ENCODE data around the gene GRK3.
A peak's percentile ranks its signal among the peaks of the same experiment; 100 is the strongest.
"Not testable (repeated sequence)": the region's sequence is repeated elsewhere in the genome, so short reads cannot be mapped to it uniquely, and the experiment has no call there.

The GRK3 gene

DNA sequence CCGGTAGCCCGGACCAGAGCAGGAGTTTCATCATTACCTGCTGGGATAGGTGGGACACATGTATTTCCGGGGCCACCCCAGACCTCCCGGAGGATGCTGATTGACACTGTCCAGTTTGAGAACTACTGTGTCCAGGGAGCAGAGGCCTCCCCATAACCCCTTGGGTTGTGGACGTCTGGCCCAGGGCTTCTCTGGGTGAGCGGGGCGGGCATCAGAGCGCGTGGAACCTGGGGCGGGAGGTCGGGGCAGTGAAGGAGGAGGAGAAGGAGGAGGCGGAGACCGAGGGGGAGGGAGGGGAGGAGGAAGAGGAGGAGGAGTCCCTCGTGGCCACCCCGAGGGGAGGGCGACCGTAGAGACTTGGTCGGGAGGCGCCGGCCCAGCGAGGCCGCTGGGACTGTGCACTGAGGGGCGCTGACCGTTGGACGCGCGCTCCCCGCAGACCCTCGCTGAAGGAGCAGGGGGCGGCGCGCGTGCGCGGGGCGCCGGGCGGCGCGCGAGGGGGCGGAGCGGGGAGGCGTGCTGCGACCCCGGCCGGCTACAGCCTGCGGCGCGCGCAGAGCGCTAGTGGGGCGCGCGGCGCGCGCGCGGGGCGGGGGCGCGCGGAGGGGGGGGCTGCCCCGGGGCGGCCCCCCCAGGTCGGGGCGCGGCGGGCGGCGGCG is at the start of gene GRK3:
Gene GRK3, plus strand, starts transcription at position 356 of the 659 bp plus-strand sequence. CDS start 366 bp downstream, outside the sequence.
- DNase-seq = peak; percentile 41

DNA sequence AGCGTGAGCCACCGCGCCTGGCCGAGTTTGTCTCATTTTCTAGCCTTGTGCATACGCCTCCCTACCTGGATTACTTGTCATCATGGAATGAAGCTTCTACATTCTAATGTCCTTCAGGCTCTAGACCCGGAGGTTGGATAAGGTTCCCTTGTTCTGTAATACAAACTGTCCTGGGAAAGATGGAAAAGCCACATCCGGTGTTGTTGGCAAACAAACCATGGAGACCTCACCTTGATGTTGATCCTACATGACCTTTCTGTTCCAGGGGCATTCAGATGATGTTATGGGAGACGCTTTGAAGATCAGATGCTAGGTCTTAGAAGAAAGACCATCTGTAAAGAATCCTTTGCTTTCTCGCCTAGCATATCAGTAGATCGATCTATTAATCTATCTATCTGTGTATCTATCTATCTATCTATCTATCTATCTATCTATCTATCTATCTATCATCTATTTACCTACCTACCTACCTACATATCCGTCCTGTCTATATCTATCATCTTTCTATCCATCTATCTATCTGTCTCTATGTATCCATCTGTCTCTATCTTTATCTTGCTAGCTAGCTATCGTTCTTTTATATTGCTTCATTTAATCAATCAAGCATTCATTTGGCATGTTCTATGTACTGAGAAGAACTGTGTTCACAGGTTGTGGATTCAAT is 46.3 kb upstream of the GRK3 start:
- DNase-seq = no peak

DNA sequence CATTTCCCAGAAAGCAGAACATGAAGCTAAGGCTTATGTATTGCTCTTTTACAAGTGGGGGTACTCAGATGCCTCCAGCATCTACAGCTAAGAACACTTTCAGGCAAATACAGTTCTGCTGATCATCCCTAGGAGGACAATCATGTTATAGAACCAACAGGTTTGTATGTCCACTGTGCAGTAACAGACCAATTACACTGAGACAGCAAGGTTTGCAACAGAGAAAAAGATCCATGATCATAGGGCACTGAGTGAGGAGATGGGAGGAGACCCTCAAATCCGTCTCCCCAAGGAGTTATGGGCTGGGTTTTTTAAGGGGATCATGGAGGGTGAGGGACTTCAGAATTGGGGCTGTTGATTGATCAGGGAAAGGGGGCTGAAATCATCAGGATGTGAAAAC is 39.1 kb upstream of the GRK3 start:
- DNase-seq = no peak

DNA sequence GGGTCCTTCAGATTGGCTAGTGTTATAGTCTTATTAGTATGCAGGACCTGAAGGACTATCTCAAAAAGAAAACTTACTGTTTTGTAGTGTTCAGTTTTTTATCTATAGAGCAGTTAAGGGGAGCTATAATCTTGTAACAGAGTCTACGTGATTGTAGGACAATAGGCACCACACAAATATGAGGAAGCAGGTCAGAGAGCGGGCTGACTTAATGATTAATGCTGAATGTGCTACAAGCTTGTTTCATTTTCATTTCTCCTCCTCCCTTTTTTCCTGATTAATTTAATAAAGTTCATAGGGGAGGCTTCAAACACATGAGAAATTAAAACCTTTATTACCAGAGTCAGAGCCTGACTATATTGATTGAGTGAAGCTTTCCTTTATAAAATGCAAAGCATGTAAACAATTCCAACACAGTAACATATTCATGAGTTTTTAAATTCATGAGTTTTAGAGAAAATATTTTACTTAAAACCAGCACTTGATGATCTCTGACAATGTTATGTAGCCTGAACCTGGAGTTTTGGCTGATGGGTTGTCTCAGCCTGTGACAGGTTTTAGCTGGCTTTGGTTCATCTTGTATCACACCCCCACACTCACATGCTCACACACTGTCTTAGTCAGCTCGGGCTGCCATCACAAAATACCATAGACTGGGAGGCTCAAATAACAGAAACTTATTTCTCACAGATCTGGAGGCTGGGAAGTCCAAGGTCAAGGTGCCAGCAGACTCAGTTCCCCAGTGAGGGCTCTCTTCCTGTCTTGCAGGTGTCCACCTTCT is 38.5 kb upstream of the GRK3 start:
- DNase-seq = not testable (repeated sequence)

DNA sequence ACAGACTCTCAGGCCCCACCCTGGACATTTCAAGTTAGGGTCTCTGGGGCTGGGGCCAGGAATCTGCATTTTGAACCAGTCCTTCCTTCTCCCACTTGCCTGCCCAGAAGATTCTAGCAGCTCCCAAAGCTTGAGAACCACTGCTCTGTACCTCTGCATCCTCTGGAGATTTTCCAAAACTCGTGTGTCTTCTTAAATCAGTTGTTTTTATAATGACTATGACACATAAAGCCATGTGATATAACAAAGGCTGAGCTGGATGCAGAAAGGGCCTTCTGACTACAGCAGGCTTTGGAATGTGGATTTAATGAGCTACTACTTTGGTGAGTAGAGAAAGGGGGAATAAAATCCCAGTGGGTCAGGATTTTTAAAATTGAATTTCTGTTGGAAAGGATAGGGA is 37.5 kb upstream of the GRK3 start:
- DNase-seq = peak; percentile 25

DNA sequence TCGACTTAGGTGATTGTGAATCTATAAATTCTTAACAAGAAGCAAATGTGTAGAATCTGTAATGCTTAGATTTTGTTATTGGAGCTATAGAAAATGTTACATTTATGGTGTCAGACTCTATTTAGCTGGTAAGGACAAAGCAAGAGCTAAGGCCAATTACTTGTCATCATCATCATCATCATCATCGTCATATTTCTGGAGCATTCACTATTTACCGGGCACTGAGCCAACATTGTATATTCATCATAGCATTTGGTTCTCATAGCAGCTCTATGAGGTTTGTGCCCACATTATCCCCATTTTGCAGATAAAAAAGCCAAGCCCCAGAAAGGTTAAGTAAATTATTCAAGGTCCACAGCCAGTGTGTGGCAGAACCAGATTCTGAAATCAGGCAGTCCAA is 36.4 kb upstream of the GRK3 start:
- DNase-seq = peak; percentile 10

DNA sequence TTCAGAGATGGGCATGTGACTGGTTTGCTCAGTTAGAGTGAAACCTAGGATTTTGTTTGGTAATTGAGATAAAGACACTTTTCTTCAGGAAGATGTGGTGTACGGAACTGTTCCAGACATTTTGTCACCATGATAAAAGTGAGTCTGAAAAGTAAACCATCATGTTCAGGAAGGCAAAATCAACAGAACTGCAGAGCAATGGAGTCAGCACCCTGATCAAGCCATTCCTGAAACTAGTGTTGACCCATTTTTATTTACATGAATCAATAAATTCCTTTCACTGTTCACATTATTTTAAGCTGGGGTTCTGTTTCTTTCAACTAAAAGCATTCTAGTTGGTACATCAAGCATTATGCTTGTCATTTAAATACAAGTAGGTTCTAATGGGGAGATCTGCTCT is 35.4 kb upstream of the GRK3 start:
- not testable (repeated sequence) for DNase-seq

DNA sequence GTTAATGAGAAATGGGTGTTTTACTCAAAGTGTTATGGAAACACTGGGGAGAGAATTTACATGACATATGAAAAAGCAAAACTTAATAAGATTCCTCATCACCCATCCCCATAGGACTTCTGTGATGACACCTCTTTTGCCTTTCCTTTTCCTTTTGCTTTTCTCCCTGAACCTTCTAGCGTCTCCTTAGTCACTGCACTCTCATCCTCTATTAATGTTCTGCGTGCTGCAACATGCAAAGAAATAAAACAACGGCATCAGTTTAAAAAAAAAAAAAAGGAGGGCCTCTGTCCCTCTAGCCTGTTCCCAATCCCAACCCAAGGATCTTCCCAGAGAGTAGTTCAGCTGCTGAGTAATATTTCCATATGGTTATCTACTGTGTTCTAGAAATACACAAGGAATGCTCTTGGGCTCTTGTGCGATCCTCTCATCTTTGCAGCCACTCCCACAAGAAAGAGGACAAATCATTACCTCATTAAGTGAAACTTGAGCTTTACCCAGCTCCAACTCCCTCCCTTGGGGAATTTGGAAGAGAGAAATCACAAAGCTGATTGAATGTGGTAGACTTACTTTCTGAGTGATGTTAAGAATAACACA is 34.8 kb upstream of the GRK3 start:
- not testable (repeated sequence) for DNase-seq

DNA sequence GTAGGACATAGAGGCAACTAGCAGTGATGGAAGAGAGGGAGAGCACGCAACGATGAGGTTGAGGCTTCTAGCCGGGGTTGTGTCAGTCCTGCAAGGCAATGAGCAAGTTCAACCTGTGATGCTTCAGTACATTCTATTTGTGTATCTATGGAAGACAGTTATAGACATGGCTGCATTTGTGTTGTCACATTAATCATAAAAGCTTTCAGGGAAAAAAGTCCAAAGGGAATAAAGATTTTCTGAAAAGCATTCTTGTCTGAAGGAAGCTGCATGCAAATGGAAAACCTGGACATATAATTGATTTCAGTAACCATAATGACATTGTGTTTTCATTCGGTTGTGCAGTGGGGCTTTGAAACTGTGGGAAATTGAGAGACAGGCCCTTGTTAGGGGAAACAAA is 32.8 kb upstream of the GRK3 start:
- DNase-seq = not testable (repeated sequence)

DNA sequence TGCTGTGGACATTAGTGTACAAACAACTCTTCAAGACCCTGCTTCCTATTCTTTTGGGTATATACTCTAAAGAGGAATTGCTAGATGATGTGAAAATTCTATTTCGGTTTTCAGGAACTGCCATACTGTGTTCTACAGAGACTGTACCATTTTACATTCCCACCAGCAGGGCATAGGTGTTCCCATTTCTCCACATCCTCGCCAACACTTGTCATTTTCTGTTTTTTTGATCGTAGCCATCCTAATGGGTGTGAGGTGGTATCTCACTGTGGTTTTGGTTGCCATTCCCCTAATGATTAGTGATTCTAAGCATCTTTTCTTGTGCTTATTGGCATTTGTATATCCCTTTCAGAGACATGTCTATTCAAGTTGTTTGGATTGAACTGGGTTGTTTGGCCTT is 29.8 kb upstream of the GRK3 start:
- DNase-seq = no peak

DNA sequence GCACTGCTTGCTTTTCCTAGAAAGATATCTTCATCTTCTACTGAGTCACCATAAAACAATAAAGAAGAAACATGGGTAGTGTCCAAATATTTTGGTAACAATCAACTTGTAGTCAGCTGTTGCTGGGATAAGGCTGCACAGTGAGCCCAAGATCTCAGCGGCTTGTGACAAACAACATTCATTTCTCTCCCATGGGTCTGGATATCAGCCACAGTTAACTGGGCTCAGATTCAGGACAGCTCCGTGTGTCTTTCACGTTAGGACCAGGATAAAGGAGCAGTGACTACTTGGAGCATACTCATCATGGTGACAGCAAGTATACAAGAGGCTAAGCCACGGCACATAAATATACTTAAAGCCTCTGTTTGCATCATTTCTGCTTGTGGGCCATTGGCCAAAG is 27.9 kb upstream of the GRK3 start:
- DNase-seq = no peak

DNA sequence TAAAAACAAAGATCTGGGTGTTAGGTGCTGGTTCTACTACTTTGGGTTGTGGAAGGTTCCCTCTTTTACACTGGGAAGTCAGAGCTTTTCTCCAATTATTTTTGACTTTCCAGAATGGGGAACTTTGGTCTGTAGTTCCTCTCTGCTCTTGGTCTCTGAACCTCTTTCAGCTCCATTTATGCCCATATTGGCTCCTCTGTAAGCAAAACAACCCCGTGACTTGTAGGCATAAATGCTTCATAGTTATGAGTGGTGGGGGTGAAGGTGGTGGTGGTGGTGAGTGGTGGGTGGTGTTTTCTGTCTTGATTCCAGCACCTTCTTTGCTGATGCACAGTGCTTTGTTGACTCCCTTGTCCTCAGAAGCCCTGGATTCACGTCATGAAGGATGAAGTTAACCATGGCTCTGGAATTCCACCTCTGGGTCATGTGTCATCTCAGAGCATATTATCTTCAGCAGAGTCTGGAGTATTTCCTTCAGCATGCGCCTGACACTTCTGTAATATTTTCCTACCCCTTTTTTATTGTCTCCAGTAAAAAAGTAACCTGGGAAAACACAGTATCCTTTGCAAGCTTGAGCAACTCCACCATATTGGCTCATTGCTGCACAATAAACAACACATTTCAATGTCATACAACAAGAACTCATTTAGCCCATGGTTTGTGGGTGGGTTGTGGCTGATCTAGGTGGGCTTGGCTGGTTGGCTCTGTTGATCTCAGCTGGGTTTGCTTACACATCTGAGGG is 24.1 kb upstream of the GRK3 start:
- DNase-seq = no peak

DNA sequence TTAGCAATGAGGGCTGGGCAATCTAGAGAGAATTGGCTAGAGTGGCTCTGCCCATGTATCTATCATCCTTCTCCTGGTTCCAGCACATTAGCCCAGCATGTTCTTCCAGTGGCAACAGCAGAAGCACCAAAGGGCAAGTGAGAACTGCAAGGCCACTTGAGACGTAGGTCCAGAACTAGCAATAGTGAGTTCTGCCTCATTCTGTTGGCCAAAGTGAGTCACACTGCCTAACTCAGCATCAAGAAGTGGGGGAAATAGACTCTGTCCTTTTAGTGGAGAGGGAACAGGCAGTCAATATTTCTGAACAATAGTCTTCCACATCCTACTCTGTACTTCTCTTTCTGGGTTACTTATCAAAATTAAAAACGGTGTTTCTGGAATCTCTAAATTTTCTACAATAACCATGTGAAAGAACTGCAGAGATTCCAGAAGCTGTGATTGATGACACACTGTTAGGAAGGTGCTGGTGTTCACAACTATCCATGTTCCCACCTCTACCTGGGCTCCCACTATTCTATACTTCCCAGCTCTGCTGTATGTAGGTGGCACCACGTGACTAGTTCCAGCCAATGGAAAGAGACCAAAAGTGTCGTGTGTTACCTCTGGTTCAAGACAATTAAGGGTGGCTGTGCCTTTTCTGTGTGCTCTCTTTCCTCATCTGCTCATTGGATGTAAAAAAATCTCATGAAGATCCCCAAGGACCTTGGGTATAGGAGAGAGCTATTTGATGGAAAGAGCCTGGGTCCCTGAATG is 23.4 kb upstream of the GRK3 start:
- no peak for DNase-seq

DNA sequence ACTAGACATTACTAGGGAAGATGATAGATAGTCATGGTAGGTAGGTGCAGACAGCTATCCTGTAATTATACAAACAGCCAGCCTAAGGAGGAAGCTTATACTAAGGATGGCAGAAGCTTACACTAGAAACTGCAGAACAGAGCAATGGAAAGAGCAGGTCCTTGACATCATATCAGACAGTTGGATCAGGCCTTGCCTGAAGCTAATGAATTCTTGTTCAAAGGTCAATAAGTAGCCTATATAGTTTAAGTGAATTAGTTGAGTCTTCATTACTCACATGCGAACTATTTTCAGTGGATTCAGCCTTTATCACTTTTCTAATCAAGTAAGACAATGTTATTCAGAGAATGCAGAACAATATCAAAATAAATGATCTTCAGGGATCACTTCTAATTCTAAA is 22.3 kb upstream of the GRK3 start:
- DNase-seq = no peak

DNA sequence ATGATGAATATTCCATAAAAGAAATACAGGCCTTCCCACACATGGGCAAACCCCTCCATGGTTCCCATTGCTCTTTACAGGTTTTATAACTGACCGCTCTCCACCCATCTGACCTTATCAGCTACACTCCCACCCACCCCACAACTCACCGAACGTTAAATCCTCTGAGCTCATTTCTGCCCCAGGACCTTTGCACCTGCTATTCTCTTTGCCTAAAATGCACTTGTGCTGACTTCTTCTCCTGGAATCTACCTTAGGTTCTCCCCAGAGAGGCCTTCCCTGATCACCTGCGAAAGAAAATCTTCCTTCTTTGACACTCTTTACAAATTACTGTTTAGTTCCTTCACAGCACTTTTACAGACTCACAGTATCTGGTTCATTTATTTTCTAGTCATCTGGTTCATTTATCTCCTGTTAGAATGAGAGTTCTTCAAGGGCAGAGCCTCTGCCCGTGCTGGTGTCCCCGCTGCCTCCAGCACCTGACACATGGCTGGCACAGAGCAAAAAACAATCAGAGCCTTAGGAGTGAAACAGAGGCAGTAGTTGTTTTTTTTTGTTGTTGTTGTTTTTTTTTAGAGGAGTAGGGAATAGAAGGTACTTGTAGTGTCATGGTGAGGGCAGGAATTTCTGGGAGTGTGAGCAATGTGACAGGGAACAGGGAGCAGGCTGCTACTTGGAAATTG is 21.6 kb upstream of the GRK3 start:
- no peak for DNase-seq

DNA sequence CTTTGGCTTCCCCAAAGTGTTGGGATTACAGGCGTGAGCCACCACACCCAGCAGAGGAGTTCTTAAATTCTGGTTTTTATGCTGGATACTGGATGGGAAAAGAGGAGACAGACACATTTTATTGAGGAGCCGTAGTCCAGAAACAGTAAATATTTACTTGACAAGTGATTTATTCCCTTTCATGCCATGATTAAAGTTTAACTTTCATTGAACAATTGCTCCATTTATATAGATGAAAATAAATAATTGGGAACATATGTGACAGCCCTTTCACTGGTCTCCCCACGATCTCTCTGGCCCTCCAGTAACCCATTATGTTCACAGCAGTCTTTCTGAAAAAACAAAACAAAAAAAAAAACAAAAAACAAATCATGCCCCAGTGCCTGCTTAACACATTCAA is 19.3 kb upstream of the GRK3 start:
- no peak for DNase-seq

DNA sequence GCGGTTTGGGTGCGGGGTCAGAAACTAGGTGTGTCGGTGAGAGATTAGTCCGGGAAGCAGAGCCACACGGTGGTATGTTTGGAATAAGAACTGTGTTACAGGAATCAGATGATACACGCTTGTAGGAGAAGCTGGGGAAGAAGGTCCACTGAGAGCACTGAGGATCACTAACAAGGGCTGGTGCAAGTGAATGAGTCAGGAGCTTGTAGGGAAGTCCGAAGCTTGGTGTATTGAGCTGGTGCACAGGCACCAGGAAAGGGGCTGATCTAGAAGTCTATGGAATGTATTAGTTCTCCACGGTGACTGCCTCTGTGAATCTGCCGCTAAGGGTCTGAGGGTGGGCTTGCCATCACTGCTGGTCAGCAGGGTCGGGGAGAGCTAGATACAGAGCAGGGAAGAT is 18.8 kb upstream of the GRK3 start:
- no peak for DNase-seq

DNA sequence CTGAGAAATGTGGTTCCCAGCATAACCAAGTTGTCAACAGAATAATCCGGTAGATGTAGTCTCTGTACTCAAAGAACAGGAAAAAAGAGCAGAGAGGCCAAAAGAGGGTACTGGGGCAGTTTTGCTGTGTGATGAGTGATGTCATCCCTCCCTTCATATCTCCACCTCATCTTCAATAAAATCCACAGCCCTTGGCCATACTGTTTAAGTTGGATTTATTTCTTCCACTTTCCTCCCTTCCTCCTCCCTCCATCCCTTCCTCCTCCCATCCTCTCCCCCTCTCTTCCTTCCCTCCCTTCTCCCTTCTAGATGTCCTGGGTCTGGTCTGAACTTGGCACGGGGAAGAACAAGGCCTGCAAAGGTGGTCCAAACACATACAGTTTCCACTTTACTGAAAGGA is 18.2 kb upstream of the GRK3 start:
- DNase-seq = no peak

DNA sequence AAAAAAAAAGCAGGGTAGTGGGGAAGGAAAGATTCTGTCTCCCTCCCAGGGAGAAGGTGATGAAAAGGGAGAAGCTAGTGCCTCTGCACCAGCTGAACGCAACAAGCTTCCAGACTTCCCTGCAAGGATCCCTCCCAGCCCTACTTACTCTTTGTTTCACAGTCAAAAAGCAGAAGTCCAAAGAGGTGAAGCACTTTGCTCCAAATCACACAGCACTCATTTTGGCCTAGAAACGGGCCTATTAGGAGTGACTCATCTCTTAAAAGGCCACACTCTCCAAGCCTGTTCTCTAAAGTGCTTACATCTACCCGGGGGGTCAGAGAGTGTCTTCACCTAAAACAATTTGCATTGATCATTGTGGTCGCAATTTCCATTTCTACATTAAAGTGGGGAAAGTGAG is 17.7 kb upstream of the GRK3 start:
- no peak for DNase-seq

DNA sequence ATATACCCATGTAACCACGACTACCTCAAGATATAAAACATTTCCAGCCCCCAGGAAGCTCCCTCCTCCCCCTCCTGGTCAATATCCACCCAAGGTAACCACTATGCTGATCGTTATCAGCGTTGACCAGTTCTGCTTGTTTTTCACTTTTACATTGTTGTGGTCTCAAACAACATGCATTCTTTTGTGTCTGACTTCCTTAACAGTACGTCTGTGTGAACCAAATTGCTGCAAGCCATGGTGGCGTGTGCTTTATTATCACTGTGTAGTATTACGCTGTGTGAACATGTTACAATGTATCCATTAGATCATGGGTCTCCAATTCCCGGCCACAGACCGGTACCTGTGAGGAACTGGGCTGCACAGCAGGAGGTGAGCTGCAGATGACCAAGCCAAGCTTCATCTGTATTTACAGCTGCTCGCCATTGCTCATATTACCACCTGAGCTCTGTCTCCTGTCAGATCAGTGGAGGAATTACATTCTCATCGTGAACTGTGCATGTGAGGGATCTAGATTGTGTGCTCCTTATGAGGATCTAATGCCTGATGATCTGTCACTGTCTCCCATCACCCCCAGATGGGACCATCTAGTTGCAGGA is 15.5 kb upstream of the GRK3 start:
- DNase-seq = no peak

DNA sequence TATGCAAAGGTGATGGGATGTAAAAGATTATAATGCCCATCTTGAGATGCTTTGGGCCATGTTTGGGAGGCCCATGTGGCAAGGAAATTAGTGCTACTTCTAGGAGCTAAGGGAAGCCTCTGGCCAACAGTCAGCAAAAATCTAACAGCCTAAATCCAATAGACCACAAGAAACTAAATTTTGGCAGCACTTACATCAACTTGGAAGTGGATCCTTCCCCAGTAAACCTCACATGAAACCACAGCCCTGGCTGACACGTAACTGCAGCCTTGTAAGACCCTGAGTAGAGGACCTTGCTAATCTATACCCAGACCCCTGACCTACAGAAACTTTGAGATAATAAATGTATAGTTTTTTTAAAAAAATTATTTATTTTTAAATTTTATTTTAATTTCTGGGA is 13.1 kb upstream of the GRK3 start:
- DNase-seq = no peak

Measured in fibroblast of skin of right quadriceps (primary cell).